GM21423 (cell line): ENCODE results near the gene SPTSSA.

ENCODE experiments used
- ATAC-seq: cut with Tn5 transposase; IDR thresholded peaks from one replicate; pipeline ENCODE4 v1.9.1; 2021; ENCODE audit warnings: mild to moderate bottlenecking, moderate library complexity; ENCODE audit not compliant: unreplicated experiment

SPTSSA gene

GRCh38 chr14:34472706-34473279 lies 10.8 kb upstream of the SPTSSA start:
- ATAC-seq: no peak

- ATAC-seq: no peak
Observed at GRCh38 chr14:34470319-34470718, 8.3 kb upstream of the SPTSSA start.

- no peak for ATAC-seq
Observed at GRCh38 chr14:34466691-34467090, 4.7 kb upstream of the SPTSSA start.

- ATAC-seq: no peak
Observed at GRCh38 chr14:34465069-34465859, 3.2 kb upstream of the SPTSSA start.

GRCh38 chr14:34463598-34463961 lies 1.5 kb upstream of the SPTSSA start:
- no peak for ATAC-seq

GRCh38 chr14:34461334-34462131 lies 507 bp downstream of the SPTSSA start:
- ATAC-seq: peak; percentile 31

- ATAC-seq: no peak
Observed at GRCh38 chr14:34460841-34461240, 1.2 kb downstream of the SPTSSA start.

GRCh38 chr14:34460295-34460694 lies 1.7 kb downstream of the SPTSSA start:
- no peak for ATAC-seq

- no peak for ATAC-seq
Observed at GRCh38 chr14:34457186-34457585, 4.9 kb downstream of the SPTSSA start.

- no peak for ATAC-seq
Observed at GRCh38 chr14:34453226-34453625, 8.8 kb downstream of the SPTSSA start.

GRCh38 chr14:34452258-34452822 lies 9.7 kb downstream of the SPTSSA start:
- ATAC-seq: no peak

- no peak for ATAC-seq
Observed at GRCh38 chr14:34450958-34451357, 11.1 kb downstream of the SPTSSA start.

GRCh38 chr14:34450542-34450915 lies 11.5 kb downstream of the SPTSSA start:
- ATAC-seq: no peak

GRCh38 chr14:34449819-34450541 lies 12.1 kb downstream of the SPTSSA start:
- no peak for ATAC-seq

GRCh38 chr14:34439090-34439489 lies 22.9 kb downstream of the SPTSSA start:
- ATAC-seq: no peak

- no peak for ATAC-seq
Observed at GRCh38 chr14:34438438-34438837, 23.6 kb downstream of the SPTSSA start.

- no peak for ATAC-seq
Observed at GRCh38 chr14:34437729-34438080, 24.3 kb downstream of the SPTSSA start.

GRCh38 chr14:34436960-34437728 lies 24.9 kb downstream of the SPTSSA start:
- ATAC-seq: no peak

GRCh38 chr14:34436118-34436905 lies 25.7 kb downstream of the SPTSSA start:
- no peak for ATAC-seq
